HEK293 (cell line): ENCODE data around the gene ASXL2.
A peak's percentile ranks its signal among the peaks of the same experiment; 100 is the strongest.

Source experiments
- CTCF ChIA-PET: fragments of 350-600 bp; formaldehyde crosslinking; extraction: SDS; loops from one replicate; lab custom pipeline; 2021; ENCODE audit warnings: antibody characterized with exemption; lab: Yijun Ruan, JAX
- POLR2A ChIA-PET: fragments of 300-600 bp; formaldehyde crosslinking; extraction: SDS; loops from one replicate; lab custom pipeline; 2020; ENCODE audit warnings: antibody characterized with exemption, inconsistent platforms; lab: Yijun Ruan, JAX
- H3K27ac ChIP-seq: fragments of 200-500 bp; sonication (Bioruptor generic); 2 replicates; pipeline ENCODE4 v1.5.1; 2014; ENCODE audit warnings: low read depth, low read length, control low read depth, inconsistent platforms; ENCODE audit errors: extremely low read depth
- H3K36me3 ChIP-seq, 2 experiments: fragments of 200-500 bp in 1 of 2; sonication (Bioruptor generic) in 1 of 2; 1 replicate in 1 of 2; 2 replicates in 1 of 2; pipeline ENCODE4 v1.5.1; 2014 to 2017; ENCODE audit warnings: inconsistent platforms in 2 of 2, low read length in 2 of 2; ENCODE audit not compliant: control insufficient read depth in 2 of 2, insufficient read depth in 1 of 2
- H3K4me1 ChIP-seq: fragments of 200-500 bp; sonication (Bioruptor generic); 2 replicates; pipeline ENCODE4 v1.5.1; 2014; ENCODE audit warnings: mild to moderate bottlenecking, low read length, inconsistent platforms; ENCODE audit not compliant: control insufficient read depth, insufficient read depth
- H3K4me3 ChIP-seq: 2 replicates; pipeline ENCODE4 v1.5.1; 2011; ENCODE audit warnings: low read depth, mild to moderate bottlenecking, control low read depth, low read length, moderate library complexity
- H3K9me3 ChIP-seq: fragments of 200-500 bp; sonication (Bioruptor generic); 2 replicates; pipeline ENCODE4 v1.5.1; 2014; ENCODE audit warnings: low read depth, low read length, inconsistent platforms; ENCODE audit not compliant: control insufficient read depth, insufficient read depth
- KLF9 ChIP-seq: fragments of 450-650 bp; formaldehyde crosslinking; IDR thresholded peaks from 2 replicates; pipeline ENCODE4 v1.5.1; 2016; ENCODE audit warnings: missing biosample characterization, missing genetic modification characterization, low read depth
- PATZ1 ChIP-seq: fragments of 450-650 bp; formaldehyde crosslinking; IDR thresholded peaks from 2 replicates; pipeline ENCODE4 v1.5.1; 2016; ENCODE audit warnings: missing biosample characterization, missing genetic modification characterization
- TSHZ1 ChIP-seq: fragments of 450-650 bp; formaldehyde crosslinking; IDR thresholded peaks from 2 replicates; pipeline ENCODE4 v1.5.1; 2016; ENCODE audit warnings: missing biosample characterization, missing genetic modification characterization, borderline replicate concordance
- ZBTB10 ChIP-seq: fragments of 450-650 bp; formaldehyde crosslinking; IDR thresholded peaks from 2 replicates; pipeline ENCODE4 v1.5.1; 2016; ENCODE audit warnings: missing biosample characterization, missing genetic modification characterization
- ZBTB20 ChIP-seq: fragments of 450-650 bp; formaldehyde crosslinking; IDR thresholded peaks from 2 replicates; pipeline ENCODE4 v1.5.1; 2016; ENCODE audit warnings: missing biosample characterization, missing genetic modification characterization
- ZFP69B ChIP-seq: fragments of 450-650 bp; formaldehyde crosslinking; IDR thresholded peaks from 2 replicates; pipeline ENCODE4 v1.5.1; 2016; ENCODE audit warnings: missing biosample characterization, missing genetic modification characterization
- ZNF121 ChIP-seq: fragments of 450-650 bp; formaldehyde crosslinking; IDR thresholded peaks from 2 replicates; pipeline ENCODE4 v1.5.1; 2016; ENCODE audit warnings: missing biosample characterization, missing genetic modification characterization
- ZNF26 ChIP-seq: fragments of 450-650 bp; formaldehyde crosslinking; IDR thresholded peaks from 2 replicates; pipeline ENCODE4 v1.5.1; 2016; ENCODE audit warnings: missing biosample characterization, missing genetic modification characterization
- ZNF394 ChIP-seq: fragments of 450-650 bp; formaldehyde crosslinking; IDR thresholded peaks from 2 replicates; pipeline ENCODE4 v1.5.1; 2016; ENCODE audit warnings: missing biosample characterization, missing genetic modification characterization, mild to moderate bottlenecking, moderate library complexity, borderline replicate concordance
- ZNF513 ChIP-seq: fragments of 450-650 bp; IDR thresholded peaks from 2 replicates; pipeline ENCODE4 v1.5.1; 2018; ENCODE audit warnings: missing biosample characterization, missing genetic modification characterization
- ZNF549 ChIP-seq: fragments of 450-650 bp; IDR thresholded peaks from 2 replicates; pipeline ENCODE4 v1.5.1; 2018; ENCODE audit warnings: missing biosample characterization, missing genetic modification characterization, mild to moderate bottlenecking, inconsistent platforms, moderate library complexity
- ZNF639 ChIP-seq: fragments of 450-650 bp; formaldehyde crosslinking; IDR thresholded peaks from 2 replicates; pipeline ENCODE4 v1.5.1; 2016; ENCODE audit warnings: missing biosample characterization, missing genetic modification characterization
- ZNF664 ChIP-seq: fragments of 450-650 bp; formaldehyde crosslinking; IDR thresholded peaks from 2 replicates; pipeline ENCODE4 v1.5.1; 2016; ENCODE audit warnings: missing biosample characterization, missing genetic modification characterization
- ZNF670 ChIP-seq: fragments of 450-650 bp; formaldehyde crosslinking; IDR thresholded peaks from 2 replicates; pipeline ENCODE4 v1.5.1; 2016; ENCODE audit warnings: missing biosample characterization, missing genetic modification characterization, low read depth
- ZSCAN16 ChIP-seq: fragments of 450-650 bp; formaldehyde crosslinking; IDR thresholded peaks from 2 replicates; pipeline ENCODE4 v1.5.1; 2016; ENCODE audit warnings: missing biosample characterization, missing genetic modification characterization

The ASXL2 gene

GRCh38 chr2:25787020-25787419, 91.3 kb downstream of the ASXL2 start:
- Histone ChIP-seq H3K27ac (no peak overlapping the region), H3K4me3 (no peak overlapping the region), H3K9me3 (no peaks in the 10 kb centered on the region), H3K36me3 (peaks cover 0 to 3% of the 10 kb centered on the region in 2 experiments; a peak in 2 of 3 replicates), H3K4me1 (no peaks in the 10 kb centered on the region)
- POLR2A ChIA-PET: no interaction called here
- TF ChIP-seq ZNF394 (no peak), ZNF670 (tag by site-specific recombination) (no peak), ZFP69B (tag by site-specific recombination) (no peak), TSHZ1 (tag by site-specific recombination) (no peak), ZNF549 (no peak)
- CTCF ChIA-PET: no interaction called here

GRCh38 chr2:25784404-25784803, 93.9 kb downstream of the ASXL2 start:
- no peak for TF ChIP-seq ZBTB20 (tag by site-specific recombination)
- no peak for TF ChIP-seq ZNF664 (tag by site-specific recombination)
- ChIA-PET POLR2A (no interaction called here), CTCF (no interaction called here)
- no peak overlapping the region for H3K27ac ChIP-seq
- no peaks in the 10 kb centered on the region for H3K4me1 ChIP-seq
- H3K36me3 ChIP-seq: peaks cover 0 to 3% of the 10 kb centered on the region in 2 experiments; a peak in 2 of 3 replicates
- no peak overlapping the region for H3K4me3 ChIP-seq
- H3K9me3 ChIP-seq: no peaks in the 10 kb centered on the region

GRCh38 chr2:25777077-25777476, 101.2 kb downstream of the ASXL2 start:
- H3K4me1 ChIP-seq: no peaks in the 10 kb centered on the region
- H3K4me3 ChIP-seq: no peak overlapping the region
- no peak overlapping the region for H3K27ac ChIP-seq
- TF ChIP-seq ZBTB10 (tag by site-specific recombination) (no peak), ZNF121 (tag by site-specific recombination) (peak; percentile 59; the same call in 1 of the 2 replicates)
- H3K9me3 ChIP-seq: no peaks in the 10 kb centered on the region
- ChIA-PET CTCF (interaction anchor here (0.6 kb wide), 1 partner anchor 95 kb away, joined by 4 read pairs; no protein-coding TSS in a partner anchor), POLR2A (no interaction called here)
- no peaks in the 10 kb centered on the region; a peak in 1 of 3 replicates for H3K36me3 ChIP-seq

- H3K9me3 ChIP-seq: no peaks in the 10 kb centered on the region
- ChIA-PET POLR2A (no interaction called here), CTCF (no interaction called here)
- no peak overlapping the region for H3K4me3 ChIP-seq
- H3K27ac ChIP-seq: no peak overlapping the region
- H3K36me3 ChIP-seq: peaks cover 14 to 27% of the 10 kb centered on the region in 2 experiments
- H3K4me1 ChIP-seq: no peaks in the 10 kb centered on the region
- TF ChIP-seq ZNF26 (tag by site-specific recombination): no peak
- no peak for TF ChIP-seq ZNF639 (tag by site-specific recombination)
- no peak for TF ChIP-seq ZSCAN16
- no peak for TF ChIP-seq PATZ1 (tag by site-specific recombination)
- no peak for TF ChIP-seq ZNF513
- TF ChIP-seq KLF9 (tag by site-specific recombination): no peak
Observed at GRCh38 chr2:25772078-25772477, 106.2 kb downstream of the ASXL2 start.
